ENCODE measurements around the gene CDK14.

DNA sequence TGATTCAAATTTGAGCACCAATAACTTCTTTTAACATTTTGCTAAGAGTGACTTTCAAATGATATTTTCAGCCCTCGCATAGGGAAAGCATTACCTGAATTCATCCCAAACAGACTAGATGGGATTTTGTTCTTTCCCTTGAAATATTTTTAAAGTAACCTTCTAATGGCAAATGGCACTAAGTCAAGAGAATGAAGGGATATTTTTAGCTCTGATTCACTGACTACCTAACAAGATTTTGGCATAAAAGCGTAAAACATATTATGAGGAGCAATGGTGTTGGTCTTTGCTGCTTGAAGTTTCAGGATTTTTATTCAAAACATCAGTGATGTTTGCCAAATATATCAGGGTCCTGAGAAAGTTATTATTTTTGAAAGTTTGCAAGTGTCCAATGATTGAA, 290.3 kb downstream of the CDK14 start:
- TF ChIP-seq, protein P1, sequence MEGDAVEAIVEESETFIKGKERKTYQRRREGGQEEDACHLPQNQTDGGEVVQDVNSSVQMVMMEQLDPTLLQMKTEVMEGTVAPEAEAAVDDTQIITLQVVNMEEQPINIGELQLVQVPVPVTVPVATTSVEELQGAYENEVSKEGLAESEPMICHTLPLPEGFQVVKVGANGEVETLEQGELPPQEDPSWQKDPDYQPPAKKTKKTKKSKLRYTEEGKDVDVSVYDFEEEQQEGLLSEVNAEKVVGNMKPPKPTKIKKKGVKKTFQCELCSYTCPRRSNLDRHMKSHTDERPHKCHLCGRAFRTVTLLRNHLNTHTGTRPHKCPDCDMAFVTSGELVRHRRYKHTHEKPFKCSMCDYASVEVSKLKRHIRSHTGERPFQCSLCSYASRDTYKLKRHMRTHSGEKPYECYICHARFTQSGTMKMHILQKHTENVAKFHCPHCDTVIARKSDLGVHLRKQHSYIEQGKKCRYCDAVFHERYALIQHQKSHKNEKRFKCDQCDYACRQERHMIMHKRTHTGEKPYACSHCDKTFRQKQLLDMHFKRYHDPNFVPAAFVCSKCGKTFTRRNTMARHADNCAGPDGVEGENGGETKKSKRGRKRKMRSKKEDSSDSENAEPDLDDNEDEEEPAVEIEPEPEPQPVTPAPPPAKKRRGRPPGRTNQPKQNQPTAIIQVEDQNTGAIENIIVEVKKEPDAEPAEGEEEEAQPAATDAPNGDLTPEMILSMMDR (IDR thresholded peaks at IDR 0.05; ENCODE audit: low read length): no peak
- TF ChIP-seq EZH2 (optimal IDR thresholded peaks at IDR 0.05; ENCODE audit: low read depth, low read length) (no peak), EZH2phosphoT487 (IDR thresholded peaks at IDR 0.05; ENCODE audit: low read length) (no peak)
